NCI-H2107 (cell line): ENCODE data around the gene TSEN54.
"Not testable (repeated sequence)": the region's sequence is repeated elsewhere in the genome, so short reads cannot be mapped to it uniquely, and the experiment has no call there.

ENCODE experiments used
- DNase-seq: peaks from one replicate; lab custom pipeline; 2025; lab: John Stamatoyannopoulos, UW

TSEN54 gene

GRCh38 chr17:75518983-75519537, 2.7 kb downstream of the TSEN54 start:
- no peak for DNase-seq

GRCh38 chr17:75520413-75520812, 4.1 kb downstream of the TSEN54 start:
- not testable (repeated sequence) for DNase-seq

- DNase-seq: no peak
Observed at GRCh38 chr17:75521290-75521689, 5.0 kb downstream of the TSEN54 start.

- DNase-seq: no peak
Observed at GRCh38 chr17:75521951-75522727, 5.8 kb downstream of the TSEN54 start.

GRCh38 chr17:75523647-75524046, 7.3 kb downstream of the TSEN54 start:
- DNase-seq: no peak

- DNase-seq: no peak
Observed at GRCh38 chr17:75524269-75524969, 8.1 kb downstream of the TSEN54 start.

- DNase-seq: peak; percentile 90
Observed at GRCh38 chr17:75524970-75525805, 8.9 kb downstream of the TSEN54 start, which contains the start of gene LLGL2. TSS of gene LLGL2 (plus strand) at chr17:75525697. CDS start at chr17:75543427, 17,730 bp downstream.

- DNase-seq: no peak
Observed at GRCh38 chr17:75525806-75526554, 9.7 kb downstream of the TSEN54 start.

- no peak for DNase-seq
Observed at GRCh38 chr17:75526555-75527270, 10.4 kb downstream of the TSEN54 start.

GRCh38 chr17:75530837-75531720, 14.8 kb downstream of the TSEN54 start:
- no peak for DNase-seq

- no peak for DNase-seq
Observed at GRCh38 chr17:75531721-75532072, 15.4 kb downstream of the TSEN54 start.

GRCh38 chr17:75535119-75535537, 18.8 kb downstream of the TSEN54 start:
- DNase-seq: no peak

- DNase-seq: no peak
Observed at GRCh38 chr17:75535871-75536270, 19.5 kb downstream of the TSEN54 start.

GRCh38 chr17:75536366-75536765, 20.0 kb downstream of the TSEN54 start:
- no peak for DNase-seq

- DNase-seq: no peak
Observed at GRCh38 chr17:75539967-75540729, 23.8 kb downstream of the TSEN54 start.

GRCh38 chr17:75540923-75541503, 24.7 kb downstream of the TSEN54 start:
- no peak for DNase-seq

GRCh38 chr17:75542229-75542628, 25.9 kb downstream of the TSEN54 start:
- no peak for DNase-seq

GRCh38 chr17:75542728-75543336, 26.5 kb downstream of the TSEN54 start:
- DNase-seq: no peak
